Caco-2 (cell line): ENCODE measurements around the gene ANP32A. TPM values are rescaled to one million over a fixed set of nuclear protein-coding genes. Genes with fewer than 3 reads are reported as not detected.

Experiments
- BruUV-seq: library from RNA; stranded (reverse); fragments of 400-500 nt; replicated peaks from 2 replicates; lab custom pipeline; 2021; lab: Mats Ljungman, UMichigan
- CTCF ChIA-PET: fragments of 300-600 bp; sonication (Branson Sonifier 250); formaldehyde crosslinking; loops from one replicate; lab custom pipeline; 2022; ENCODE audit warnings: antibody characterized with exemption; lab: Charles Lee
- POLR2A ChIA-PET: fragments of 300-600 bp; sonication (Branson Sonifier 250); formaldehyde crosslinking; loops from one replicate; lab custom pipeline; 2022; ENCODE audit warnings: antibody characterized with exemption; lab: Charles Lee
- DNase-seq, 2 experiments: peaks; one replicate each; pipeline versions ENCODE4 v3.0.0 to v3.0.0-alpha.2; 2020 to 2022
- H3K27me3 ChIP-seq: replicated peaks from 2 replicates; pipeline ENCODE4 v1.6.0; 2011; ENCODE audit warnings: low read length; ENCODE audit not compliant: control insufficient read depth, insufficient read depth
- H3K36me3 ChIP-seq: 2 replicates; pipeline ENCODE4 v1.5.1; 2011; ENCODE audit warnings: low read length; ENCODE audit not compliant: control insufficient read depth, insufficient read depth
- H3K4me1 ChIP-seq: fragments of 250-450 bp; sonication (Bioruptor Pico); 2 replicates; pipeline ENCODE4 v1.5.1; 2020; ENCODE audit warnings: mild to moderate bottlenecking
- H3K4me3 ChIP-seq: 2 replicates; pipeline ENCODE4 v1.5.1; 2011; ENCODE audit warnings: low read depth, mild to moderate bottlenecking, control low read depth, low read length
- H3K9me3 ChIP-seq: fragments of 250-450 bp; sonication (Bioruptor Pico); 2 replicates; pipeline ENCODE4 v1.5.1; 2020; ENCODE audit warnings: mild to moderate bottlenecking, moderate library complexity
- H3K27ac Mint-ChIP-seq: one replicate; pipeline ENCODE4 v1.8.0; 2022; ENCODE audit warnings: mixed read lengths; ENCODE audit not compliant: unreplicated experiment
- H3K27me3 Mint-ChIP-seq: one replicate; pipeline ENCODE4 v1.8.0; 2022; ENCODE audit warnings: mixed read lengths; ENCODE audit not compliant: insufficient read depth, unreplicated experiment
- H3K36me3 Mint-ChIP-seq: one replicate; pipeline ENCODE4 v1.8.0; 2022; ENCODE audit warnings: mild to moderate bottlenecking, mixed read lengths; ENCODE audit not compliant: insufficient read depth, unreplicated experiment
- H3K4me1 Mint-ChIP-seq: one replicate; pipeline ENCODE4 v1.8.0; 2022; ENCODE audit warnings: low read depth, mixed read lengths; ENCODE audit not compliant: unreplicated experiment
- H3K4me3 Mint-ChIP-seq: one replicate; pipeline ENCODE4 v1.8.0; 2022; ENCODE audit warnings: mild to moderate bottlenecking, moderate library complexity, mixed read lengths; ENCODE audit not compliant: unreplicated experiment
- H3K9me3 Mint-ChIP-seq: one replicate; pipeline ENCODE4 v1.8.0; 2022; ENCODE audit warnings: mixed read lengths; ENCODE audit not compliant: unreplicated experiment
- intact Hi-C: fragments of 100-400 bp; cut with micrococcal nuclease; formaldehyde crosslinking; loops from one replicate; pipeline ENCODE4 v1.10.0; 2022; ENCODE audit not compliant: unreplicated experiment
- total RNA-seq: library from RNA; stranded (reverse); gene quantifications from 2 replicates; pipeline ENCODE4 v1.2.3, GENCODE V29; 2022
- TF ChIP-seq, protein P1 (sequence below), 2 experiments: fragments of 200-600 bp in 1 of 2; IDR thresholded peaks; 1 replicate in 1 of 2; 2 replicates in 1 of 2; pipeline versions ENCODE4 v1.5.1 to v1.8.0; 2011 to 2022; ENCODE audit warnings: antibody characterized with exemption in 1 of 2, control low read depth in 1 of 2, inconsistent platforms in 1 of 2, low read depth in 1 of 2, low read length in 1 of 2, mild to moderate bottlenecking in 1 of 2, moderate library complexity in 1 of 2; ENCODE audit not compliant: insufficient read depth in 1 of 2, severe bottlenecking in 1 of 2, unreplicated experiment in 1 of 2

Gene ANP32A
- total RNA-seq, 1 experiment from 2014 or later: 169 TPM

DNA sequence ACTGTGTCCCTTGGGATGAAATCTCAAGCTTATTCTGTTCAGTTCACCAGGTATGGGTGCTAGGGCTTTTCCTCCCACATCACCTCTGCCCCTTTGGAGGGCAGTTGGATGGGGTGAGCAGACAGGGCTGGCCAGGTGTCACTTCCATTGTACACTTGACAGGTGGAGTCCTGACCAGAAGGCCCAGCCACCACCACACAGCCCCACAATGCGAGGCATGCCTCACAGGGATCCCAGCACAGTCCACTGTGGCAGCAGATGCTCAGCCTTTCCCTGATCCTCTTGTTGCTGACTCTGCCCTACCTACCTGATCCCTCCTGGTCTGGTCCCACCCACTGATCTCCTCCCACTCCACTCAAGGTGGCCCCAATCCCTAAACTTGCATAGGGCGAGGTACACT, 88.2 kb downstream of the ANP32A start:
- intact Hi-C loops: no loop called here
- Mint-ChIP-seq H3K36me3 (no peaks in the 10 kb centered on the region), H3K4me1 (peaks cover 15% of the 10 kb centered on the region), H3K27me3 (no peaks in the 10 kb centered on the region), H3K9me3 (no peaks in the 10 kb centered on the region), H3K27ac (no peak overlapping the region), H3K4me3 (no peak overlapping the region)
- TF ChIP-seq, protein P1, sequence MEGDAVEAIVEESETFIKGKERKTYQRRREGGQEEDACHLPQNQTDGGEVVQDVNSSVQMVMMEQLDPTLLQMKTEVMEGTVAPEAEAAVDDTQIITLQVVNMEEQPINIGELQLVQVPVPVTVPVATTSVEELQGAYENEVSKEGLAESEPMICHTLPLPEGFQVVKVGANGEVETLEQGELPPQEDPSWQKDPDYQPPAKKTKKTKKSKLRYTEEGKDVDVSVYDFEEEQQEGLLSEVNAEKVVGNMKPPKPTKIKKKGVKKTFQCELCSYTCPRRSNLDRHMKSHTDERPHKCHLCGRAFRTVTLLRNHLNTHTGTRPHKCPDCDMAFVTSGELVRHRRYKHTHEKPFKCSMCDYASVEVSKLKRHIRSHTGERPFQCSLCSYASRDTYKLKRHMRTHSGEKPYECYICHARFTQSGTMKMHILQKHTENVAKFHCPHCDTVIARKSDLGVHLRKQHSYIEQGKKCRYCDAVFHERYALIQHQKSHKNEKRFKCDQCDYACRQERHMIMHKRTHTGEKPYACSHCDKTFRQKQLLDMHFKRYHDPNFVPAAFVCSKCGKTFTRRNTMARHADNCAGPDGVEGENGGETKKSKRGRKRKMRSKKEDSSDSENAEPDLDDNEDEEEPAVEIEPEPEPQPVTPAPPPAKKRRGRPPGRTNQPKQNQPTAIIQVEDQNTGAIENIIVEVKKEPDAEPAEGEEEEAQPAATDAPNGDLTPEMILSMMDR (IDR thresholded peaks at IDR 0.05; ENCODE audit: insufficient read depth in 1 of 2, low read depth in 1 of 2, low read length in 1 of 2, severe bottlenecking in 1 of 2, unreplicated experiment in 1 of 2): no peak
- no peak overlapping the region for H3K4me3 ChIP-seq
- H3K9me3 ChIP-seq: no peaks in the 10 kb centered on the region
- DNase-seq: no peak
- no peaks in the 10 kb centered on the region for H3K36me3 ChIP-seq
- no TSS peak for BruUV-seq
- no peaks in the 10 kb centered on the region for H3K27me3 ChIP-seq
- CTCF ChIA-PET: interaction anchor here (2.0 kb wide), 1 partner anchor 143 kb away, joined by 18 read pairs; no protein-coding TSS in a partner anchor
- POLR2A ChIA-PET: no interaction called here
- H3K4me1 ChIP-seq: peaks cover 21% of the 10 kb centered on the region; the same call in 1 of the 2 replicates

GRCh38 chr15:68730976-68731897, 89.5 kb downstream of the ANP32A start:
- no peaks in the 10 kb centered on the region for H3K27me3 ChIP-seq
- Mint-ChIP-seq H3K4me1 (peaks cover 15% of the 10 kb centered on the region), H3K36me3 (no peaks in the 10 kb centered on the region), H3K27me3 (peaks cover 4% of the 10 kb centered on the region), H3K27ac (no peak overlapping the region), H3K9me3 (no peaks in the 10 kb centered on the region), H3K4me3 (no peak overlapping the region)
- H3K4me3 ChIP-seq: no peak overlapping the region
- DNase-seq: no peak
- no TSS peak for BruUV-seq
- TF ChIP-seq, protein P1 (IDR thresholded peaks at IDR 0.05; ENCODE audit: insufficient read depth in 1 of 2, low read depth in 1 of 2, low read length in 1 of 2, severe bottlenecking in 1 of 2, unreplicated experiment in 1 of 2): no peak
- ChIA-PET POLR2A (no interaction called here), CTCF (interaction anchor here (0.6 to 2.0 kb wide), 4 partner anchors 21 to 194 kb away, joined by 4 to 18 read pairs (median 6); no protein-coding TSS in a partner anchor)
- intact Hi-C loops: loop anchor here (1.0 kb wide), 3 partner anchors 98 to 194 kb away; no protein-coding TSS in a partner anchor
- H3K9me3 ChIP-seq: no peaks in the 10 kb centered on the region
- no peaks in the 10 kb centered on the region for H3K36me3 ChIP-seq
- peaks cover 21% of the 10 kb centered on the region; the same call in 1 of the 2 replicates for H3K4me1 ChIP-seq

GRCh38 chr15:68730471-68730919, 90.2 kb downstream of the ANP32A start:
- H3K36me3 ChIP-seq: no peaks in the 10 kb centered on the region
- H3K9me3 ChIP-seq: no peaks in the 10 kb centered on the region
- TF ChIP-seq, protein P1 (IDR thresholded peaks at IDR 0.05; ENCODE audit: insufficient read depth in 1 of 2, low read depth in 1 of 2, low read length in 1 of 2, severe bottlenecking in 1 of 2, unreplicated experiment in 1 of 2): peak; percentile 48 to 56
- Mint-ChIP-seq H3K4me1 (peaks cover 15% of the 10 kb centered on the region), H3K27me3 (peaks cover 4% of the 10 kb centered on the region), H3K27ac (no peak overlapping the region), H3K36me3 (no peaks in the 10 kb centered on the region), H3K4me3 (no peak overlapping the region), H3K9me3 (no peaks in the 10 kb centered on the region)
- intact Hi-C loops: loop anchor here (1.0 kb wide), 2 partner anchors 145 to 195 kb away; no protein-coding TSS in a partner anchor
- no TSS peak for BruUV-seq
- no peak overlapping the region for H3K4me3 ChIP-seq
- ChIA-PET CTCF (interaction anchor here (1.1 to 2.0 kb wide), 3 partner anchors 98 to 194 kb away, joined by 4 to 18 read pairs (median 7); no protein-coding TSS in a partner anchor), POLR2A (no interaction called here)
- no peaks in the 10 kb centered on the region for H3K27me3 ChIP-seq
- H3K4me1 ChIP-seq: peaks cover 16% of the 10 kb centered on the region; the same call in 1 of the 2 replicates
- peak; percentile 40 to 44 for DNase-seq
